Kidney capillary endothelial cell (primary cell): ENCODE data around the gene PHLDB3.
"Not testable (repeated sequence)": the region's sequence is repeated elsewhere in the genome, so short reads cannot be mapped to it uniquely, and the experiment has no call there.

ENCODE experiments used
- DNase-seq: peaks from one replicate; pipeline ENCODE4 v3.0.0-alpha.2; 2018; ENCODE audit warnings: low spot score

PHLDB3 gene

DNA sequence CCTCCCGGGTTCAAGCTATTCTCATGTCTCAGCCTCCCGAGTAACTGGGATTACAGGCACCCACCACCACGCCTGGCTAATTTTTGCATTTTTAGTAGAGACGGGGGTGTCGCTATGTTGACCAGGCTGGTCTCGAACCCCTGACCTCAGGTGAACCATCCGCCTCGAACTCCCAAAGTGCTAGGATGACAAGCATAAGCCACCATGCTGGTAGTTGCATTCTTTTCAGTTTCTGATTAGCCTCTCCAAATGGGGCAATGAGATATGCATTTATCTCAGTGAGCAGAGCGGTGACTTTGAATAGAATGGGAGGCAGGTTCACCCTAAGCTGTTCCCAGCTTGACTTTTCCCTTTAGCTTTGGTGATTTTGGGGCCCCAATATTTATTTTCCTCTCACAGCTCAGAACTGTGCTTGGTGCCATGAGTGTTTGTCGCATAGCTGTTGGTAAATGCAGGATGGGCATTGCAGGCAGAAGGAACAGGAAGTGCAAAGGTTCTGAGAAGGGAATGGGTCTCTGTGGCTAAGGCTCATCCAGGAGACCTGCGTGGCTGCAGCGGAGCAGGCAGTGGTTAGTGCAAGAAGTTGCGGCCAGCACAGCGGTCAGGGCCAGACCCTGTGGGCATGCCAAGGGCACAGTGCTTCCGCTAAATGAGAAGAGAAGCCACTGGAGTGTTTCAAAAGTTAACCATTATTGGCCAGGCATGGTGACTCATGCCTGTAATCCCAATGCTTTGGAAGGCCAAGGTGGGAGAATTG, 59.8 kb downstream of the PHLDB3 start:
- no peak for DNase-seq

DNA sequence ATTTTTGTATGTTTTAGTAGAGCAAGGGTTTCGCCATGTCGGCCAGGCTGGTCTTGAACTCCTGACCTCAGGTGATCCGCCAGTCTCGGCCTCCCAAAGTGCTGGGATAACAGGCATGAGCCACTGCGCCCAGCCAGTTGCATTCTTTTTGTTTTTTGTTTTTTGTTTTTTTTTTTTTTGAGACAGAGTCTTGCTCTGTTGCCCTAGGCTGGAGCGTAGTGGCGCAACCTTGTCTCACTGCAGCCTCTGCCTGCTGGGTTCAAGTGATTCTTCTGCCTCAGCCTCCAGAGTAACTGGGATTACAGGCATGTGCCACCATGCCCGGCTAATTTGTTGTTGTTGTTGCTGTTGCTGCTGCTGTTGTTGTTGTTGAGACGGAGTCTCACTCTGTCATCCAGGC, 60.5 kb downstream of the PHLDB3 start:
- DNase-seq: not testable (repeated sequence)

- no peak for DNase-seq
These were observed 62.8 kb downstream of the PHLDB3 start for GRCh38 chr19:43441716-43442115.

- no peak for DNase-seq
These were observed 64.9 kb downstream of the PHLDB3 start for GRCh38 chr19:43439709-43440063.

GRCh38 chr19:43439032-43439708, 65.4 kb downstream of the PHLDB3 start:
- peak; percentile 87 for DNase-seq

GRCh38 chr19:43438291-43439031, 66.1 kb downstream of the PHLDB3 start:
- DNase-seq: peak; percentile 13

GRCh38 chr19:43437712-43438111, 66.8 kb downstream of the PHLDB3 start:
- no peak for DNase-seq

DNA sequence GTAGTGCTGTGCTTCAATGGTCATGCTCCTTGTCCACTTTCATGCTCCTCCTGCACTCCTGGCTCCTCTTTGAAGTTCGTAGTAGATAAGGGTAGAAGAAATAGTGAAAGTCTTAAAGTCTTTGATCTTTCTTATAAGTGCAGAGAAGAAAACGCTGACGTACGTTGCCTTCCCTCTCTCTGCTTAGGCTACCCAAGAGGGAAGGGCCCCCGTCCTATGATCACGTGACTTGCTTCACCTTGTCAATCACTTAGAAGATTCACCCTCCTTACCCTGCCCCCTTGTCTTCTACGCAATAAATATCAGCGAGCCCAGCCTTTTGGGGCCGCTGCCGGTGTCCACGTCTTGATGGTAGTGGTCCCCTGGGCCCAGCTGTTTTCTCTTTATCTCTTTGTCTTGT, 67.3 kb downstream of the PHLDB3 start:
- not testable (repeated sequence) for DNase-seq

DNA sequence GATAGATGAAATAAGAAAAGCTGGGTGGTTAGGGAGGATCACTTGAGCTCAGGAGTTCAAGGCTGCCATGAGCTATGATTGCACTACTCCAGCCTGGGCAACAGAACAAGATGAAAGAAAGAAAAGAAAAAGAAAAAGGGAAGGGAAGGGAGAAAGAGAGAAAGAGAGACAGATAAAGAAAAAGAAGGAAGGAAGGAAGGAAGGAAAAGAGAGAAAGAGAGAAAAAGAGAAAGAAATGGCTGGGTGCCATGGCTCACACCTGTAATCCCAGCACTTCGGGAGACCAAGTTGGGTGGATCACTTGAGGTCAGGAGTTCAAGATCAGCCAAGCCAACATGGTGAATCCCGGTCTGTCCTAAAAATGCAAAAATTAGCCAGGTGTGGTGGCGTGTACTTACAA, 68.8 kb downstream of the PHLDB3 start:
- no peak for DNase-seq

DNA sequence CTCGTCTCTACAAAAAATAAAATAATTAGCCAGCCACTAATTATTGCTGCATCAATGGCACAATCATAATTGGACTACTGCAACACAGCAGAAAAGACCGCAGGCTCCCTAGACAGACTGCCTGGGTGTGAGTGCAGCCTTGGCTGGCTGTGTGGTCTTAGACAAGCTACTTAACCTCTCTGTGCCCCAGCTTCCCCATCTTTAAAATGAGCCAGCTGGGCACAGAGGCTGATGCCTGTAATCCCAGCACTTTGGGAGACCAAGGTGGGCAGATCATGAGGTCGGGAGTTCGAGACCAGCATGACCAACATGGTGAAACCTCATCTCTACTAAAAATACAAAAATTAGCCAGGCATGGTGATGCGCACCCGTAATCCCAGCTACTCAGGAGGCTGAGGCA, 70.9 kb downstream of the PHLDB3 start:
- no peak for DNase-seq

DNA sequence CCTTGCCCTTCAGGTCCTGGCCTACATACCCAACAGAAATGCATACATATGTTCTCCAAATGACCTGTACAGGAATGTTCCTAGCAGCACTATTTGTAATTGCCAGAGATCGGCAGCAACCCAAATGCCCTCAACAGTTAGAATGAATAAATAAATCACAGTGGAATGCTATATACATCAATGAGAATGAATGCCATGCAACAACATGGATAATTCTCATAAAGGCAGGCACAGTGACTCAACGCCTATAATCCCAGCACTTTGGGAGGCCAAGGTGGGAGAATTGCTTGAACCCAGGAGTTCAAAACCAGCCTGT, 71.2 kb downstream of the PHLDB3 start:
- no peak for DNase-seq

DNA sequence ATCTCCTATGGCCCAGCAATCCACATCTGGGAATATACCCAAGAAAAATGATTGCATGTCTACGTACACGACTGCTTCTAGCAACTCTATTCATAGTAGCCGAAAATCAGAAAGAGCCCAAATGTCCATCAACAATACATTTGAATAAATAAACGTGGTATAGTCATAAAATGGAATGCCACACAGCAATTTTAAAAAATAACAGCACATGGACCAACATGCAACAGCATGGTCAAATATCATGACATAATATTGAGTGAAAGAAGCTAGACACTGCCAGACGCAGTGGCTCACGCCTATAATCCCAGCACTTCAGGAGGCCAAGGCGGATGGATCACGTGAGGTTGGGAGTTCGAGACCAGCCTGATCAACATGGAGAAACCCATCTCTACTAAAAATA, 73.6 kb downstream of the PHLDB3 start:
- DNase-seq: no peak

GRCh38 chr19:43430142-43430710, 74.3 kb downstream of the PHLDB3 start:
- DNase-seq: no peak

- no peak for DNase-seq
These were observed 75.2 kb downstream of the PHLDB3 start for GRCh38 chr19:43429395-43429794.

DNA sequence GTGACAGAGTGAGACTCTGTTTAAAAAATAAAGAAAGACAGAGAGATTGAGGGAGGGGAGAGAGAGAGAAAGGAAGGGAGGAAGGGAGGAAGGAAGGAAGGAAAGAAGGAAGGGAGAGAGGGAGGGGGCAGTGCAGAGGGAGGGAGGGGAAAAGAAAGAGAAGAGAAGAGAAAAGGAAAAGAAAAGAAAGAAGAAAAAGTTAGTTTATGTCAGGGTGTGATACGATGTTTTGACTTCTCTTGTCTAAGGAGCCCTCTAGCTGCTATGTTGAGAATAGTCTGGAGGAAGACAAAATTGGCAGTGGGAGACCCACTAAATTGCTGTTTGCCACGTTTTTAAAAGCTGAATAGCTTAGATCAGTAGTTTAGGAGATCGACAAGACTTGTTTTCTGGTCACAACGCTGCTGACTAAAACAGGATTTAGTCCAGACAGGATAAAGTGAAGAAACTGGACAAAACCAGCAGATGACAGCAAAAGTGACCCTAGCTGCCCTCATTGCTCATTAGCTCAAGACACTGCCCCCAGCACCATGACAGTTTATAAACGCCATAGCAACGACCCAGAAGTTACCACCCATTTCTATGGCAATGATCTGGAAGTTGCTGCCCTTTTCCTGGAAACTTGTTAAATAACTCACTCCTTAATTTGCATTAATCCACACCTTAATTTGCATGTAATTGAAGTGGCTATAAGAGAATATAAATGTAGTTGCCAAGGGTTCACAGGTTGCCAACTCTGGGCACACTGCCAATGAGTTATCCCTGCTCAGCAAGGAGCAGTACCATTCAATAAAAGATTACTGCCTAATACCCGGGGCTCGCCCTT, 78.8 kb downstream of the PHLDB3 start:
- DNase-seq: no peak
